Heart right ventricle (tissue), 16 donors: ENCODE data around the gene QRICH2. TPM values are rescaled to one million over a fixed set of nuclear protein-coding genes. Genes with fewer than 3 reads are reported as not detected.

Source experiments
- ATAC-seq, 8 donors: fragments of 200-7000 bp; cut with Tn5 transposase; one replicate each; pipeline ENCODE4 v1.9.1; 2020; ENCODE audit warnings: mild to moderate bottlenecking in 8 of 8, moderate library complexity in 8 of 8, moderate number of reproducible peaks in 1 of 8
- DNase-seq, 2 donors: peaks; one replicate each; pipeline ENCODE4 v3.0.0-alpha.2; 2020
- H3K27ac ChIP-seq, 10 donors: fragments of 200-600 bp; sonication (generic) in 2 of 10; one replicate each; pipeline versions ENCODE4 v1.5.0 to v1.8.0; 2020 to 2022; ENCODE audit warnings: mild to moderate bottlenecking in 3 of 10
- H3K27me3 ChIP-seq, 7 donors: fragments of 200-600 bp; one replicate each; pipeline ENCODE4 v1.8.0; 2021 to 2022; ENCODE audit warnings: mild to moderate bottlenecking in 2 of 7
- H3K36me3 ChIP-seq, 9 donors: fragments of 200-600 bp; sonication (generic) in 1 of 9; one replicate each; pipeline versions ENCODE4 v1.5.0 to v1.8.0; 2020 to 2022; ENCODE audit warnings: mild to moderate bottlenecking in 2 of 9
- H3K4me1 ChIP-seq, 9 donors: fragments of 200-600 bp; sonication (generic) in 1 of 9; one replicate each; pipeline versions ENCODE4 v1.5.0 to v1.8.0; 2020 to 2022; ENCODE audit warnings: mild to moderate bottlenecking in 4 of 9
- H3K4me3 ChIP-seq, 10 donors: fragments of 200-600 bp; sonication (generic) in 2 of 10; one replicate each; pipeline versions ENCODE4 v1.5.0 to v1.8.0; 2020 to 2022; ENCODE audit warnings: mild to moderate bottlenecking in 7 of 10, moderate library complexity in 2 of 10
- H3K9me3 ChIP-seq, 11 donors: fragments of 200-600 bp in 10 of 11; sonication (generic) in 2 of 11; one replicate each; pipeline versions ENCODE4 v1.5.0 to v1.8.0; 2013 to 2022; ENCODE audit warnings: mild to moderate bottlenecking in 2 of 11, control low read depth in 1 of 11, moderate library complexity in 1 of 11
- CTCF ChIP-seq, 9 donors: fragments of 200-600 bp; sonication (generic) in 2 of 9; IDR thresholded peaks; one replicate each; pipeline versions ENCODE4 v1.5.0 to v1.8.0; 2021 to 2022; ENCODE audit warnings: antibody characterized with exemption in 9 of 9, mild to moderate bottlenecking in 5 of 9, moderate library complexity in 1 of 9
- WGBS, 2 donors: extraction: QIAGEN DNeasy Blood & Tissue Kit; methylation state at CpG; one replicate each; pipeline ENCODE4 v1.1.7; 2013; ENCODE audit warnings: inconsistent platforms in 1 of 2; 5-methylcytosine and 5-hydroxymethylcytosine counted together
- intact Hi-C, 10 donors: fragments of 100-400 bp; cut with DNase I; formaldehyde crosslinking; loops; one replicate each; pipeline versions ENCODE4 v1.11.1 to v1.14.2; 2022
- polyA plus RNA-seq, 2 donors: library from polyadenylated mRNA; stranded (reverse); fragments of 200-250 nt; gene quantifications; one replicate each; pipeline ENCODE4 v1.2.3, GENCODE V29; 2013
- total RNA-seq, 10 donors: library from RNA; stranded (reverse); fragmentation: NEBNext Ultra II Directional in 3 of 10; extraction: Animal tissue kit (Norgen Biotek cat#: 25700) in 3 of 10; gene quantifications; one replicate each; pipeline versions ENCODE4 v1.2.1 to v1.2.4, GENCODE V29; 2021 to 2023
- donor health status: Arrhythmogenic right ventricular cardiomyopathy.
- donor health status: ischemic (EF 13 %, LVEDD 7.1; RV severe dilation, severe dysfunction).
- donor health status: healthy with polysubstance abuse.
- donor health status: DM: no; HTN: yes; CAD: no.
- donor health status: DM: no; HTN: no; CAD: no.
- donor health status: ischemic (EF 25% LVEDD 6.9; RV normal size, moderate dysfunction).
- donor health status: ischemic (EF 25% LVEDD 5.7; RV mildly dilated, moderate dysfunction).
- donor health status: healthy.
- donor health status: DM: yes; HTN: yes; CAD: no.
- donor health status: Ischemic cardiomyopathy.
- donor health status: ischemic (EF 35%, LVEDD 5.7; RV mildly dilated, moderate dysfunction).
- donor health status: nonischemic (EF 11% LVEDD 7.7; RV severe dilation, severe dysfunction).
- donor health status: DM: yes; HTN: yes; CAD: no.
- donor health status: PGD.
- donor health status: ischemic (EF 29% LVEDD 5.4; RV normal size, mild dysfunction).
- donor health status: nonischemic (EF 23%, LVEDD 6.1; RV moderate dilation, normal function).

The QRICH2 gene
- total and polyA plus RNA-seq, 12 donors = 0.98 to 8.9 (median 2.0) TPM

GRCh38 chr17:76238847-76239537 is 69.1 kb downstream of the QRICH2 start:
- no peaks in the 10 kb centered on the region for H3K9me3 ChIP-seq
- no peak for DNase-seq
- H3K4me3 ChIP-seq = peak overlapping the region in 4 of 10 donors; percentile 53 to 74 (median 56)
- no peaks in the 10 kb centered on the region for H3K36me3 ChIP-seq
- no peak overlapping the region for H3K27ac ChIP-seq
- ATAC-seq = no peak
- H3K4me1 ChIP-seq = peaks cover 4 to 24% (median 15%) of the 10 kb centered on the region in 9 donors
- 63 to 69% methylated on average over 11 of the region's 11 CpGs for WGBS, 2 donors
- peaks cover 0 to 47% (median 0%) of the 10 kb centered on the region in 7 donors for H3K27me3 ChIP-seq
- intact Hi-C loops = loop anchor here in 1 of 10 donors (5.0 kb wide), 1 partner anchor 38 kb away; no protein-coding TSS in a partner anchor
- no peak for TF ChIP-seq CTCF (IDR thresholded peaks at IDR 0.05)

GRCh38 chr17:76237859-76238313 is 70.2 kb downstream of the QRICH2 start:
- WGBS, 2 donors = 93% methylated on average over 7 of the region's 7 CpGs
- no peak for TF ChIP-seq CTCF (IDR thresholded peaks at IDR 0.05)
- ATAC-seq (no peak), DNase-seq (no peak)
- no peak overlapping the region for H3K4me3 ChIP-seq
- intact Hi-C loops = loop anchor here in 1 of 10 donors (5.0 kb wide), 1 partner anchor 39 kb away; no protein-coding TSS in a partner anchor
- H3K27ac ChIP-seq = no peak overlapping the region
- H3K4me1 ChIP-seq = peaks cover 4 to 24% (median 15%) of the 10 kb centered on the region in 9 donors
- peaks cover 0 to 38% (median 0%) of the 10 kb centered on the region in 7 donors for H3K27me3 ChIP-seq
- no peaks in the 10 kb centered on the region for H3K9me3 ChIP-seq
- H3K36me3 ChIP-seq = no peaks in the 10 kb centered on the region

- no peaks in the 10 kb centered on the region for H3K36me3 ChIP-seq
- no peaks in the 10 kb centered on the region for H3K9me3 ChIP-seq
- peaks cover 0 to 28% (median 0%) of the 10 kb centered on the region in 7 donors for H3K27me3 ChIP-seq
- DNase-seq (no peak), ATAC-seq (no peak)
- H3K4me1 ChIP-seq = peaks cover 4 to 21% (median 15%) of the 10 kb centered on the region in 9 donors
- H3K27ac ChIP-seq = no peak overlapping the region
- intact Hi-C loops = loop anchor here in 1 of 10 donors (5.0 kb wide), 1 partner anchor 41 kb away; no protein-coding TSS in a partner anchor
- H3K4me3 ChIP-seq = no peak overlapping the region
- no peak for TF ChIP-seq CTCF (IDR thresholded peaks at IDR 0.05)
Measured at GRCh38 chr17:76236603-76237002, 71.5 kb downstream of the QRICH2 start.

- ATAC-seq (no peak), DNase-seq (no peak)
- Histone ChIP-seq H3K9me3 (no peaks in the 10 kb centered on the region), H3K4me3 (no peak overlapping the region), H3K27me3 (peaks cover 0 to 20% (median 0%) of the 10 kb centered on the region in 7 donors), H3K36me3 (no peaks in the 10 kb centered on the region), H3K27ac (no peak overlapping the region), H3K4me1 (peaks cover 0 to 13% (median 8%) of the 10 kb centered on the region in 9 donors)
- WGBS, 2 donors = 94 to 95% methylated on average over 2 of the region's 2 CpGs
- intact Hi-C loops = loop anchor here in 1 of 10 donors (5.0 kb wide), 1 partner anchor 41 kb away; no protein-coding TSS in a partner anchor
- TF ChIP-seq CTCF (IDR thresholded peaks at IDR 0.05) = no peak
Measured at GRCh38 chr17:76235883-76236282, 72.2 kb downstream of the QRICH2 start.
